ENCODE measurements around the gene OR2Y1.

DNA sequence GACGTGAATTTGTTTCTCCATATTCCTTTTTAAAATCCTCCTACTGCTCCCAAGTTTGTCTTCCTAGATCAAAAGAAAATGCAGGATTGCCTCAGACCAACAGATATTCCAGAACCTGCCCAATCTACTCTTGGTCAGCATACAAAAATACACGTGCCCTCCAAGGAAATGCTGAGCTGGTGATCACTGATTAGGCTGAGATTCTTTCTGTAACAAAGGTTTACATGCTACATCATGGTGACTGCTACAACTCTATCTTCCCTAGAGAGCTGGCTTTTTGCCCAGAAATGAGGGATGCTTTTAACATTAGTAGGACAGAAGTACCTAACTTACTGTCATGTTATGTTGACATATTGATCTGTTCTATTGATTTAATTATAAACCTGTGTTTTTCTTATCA lies 35.5 kb downstream of the OR2Y1 start:
- TF ChIP-seq, protein P1, sequence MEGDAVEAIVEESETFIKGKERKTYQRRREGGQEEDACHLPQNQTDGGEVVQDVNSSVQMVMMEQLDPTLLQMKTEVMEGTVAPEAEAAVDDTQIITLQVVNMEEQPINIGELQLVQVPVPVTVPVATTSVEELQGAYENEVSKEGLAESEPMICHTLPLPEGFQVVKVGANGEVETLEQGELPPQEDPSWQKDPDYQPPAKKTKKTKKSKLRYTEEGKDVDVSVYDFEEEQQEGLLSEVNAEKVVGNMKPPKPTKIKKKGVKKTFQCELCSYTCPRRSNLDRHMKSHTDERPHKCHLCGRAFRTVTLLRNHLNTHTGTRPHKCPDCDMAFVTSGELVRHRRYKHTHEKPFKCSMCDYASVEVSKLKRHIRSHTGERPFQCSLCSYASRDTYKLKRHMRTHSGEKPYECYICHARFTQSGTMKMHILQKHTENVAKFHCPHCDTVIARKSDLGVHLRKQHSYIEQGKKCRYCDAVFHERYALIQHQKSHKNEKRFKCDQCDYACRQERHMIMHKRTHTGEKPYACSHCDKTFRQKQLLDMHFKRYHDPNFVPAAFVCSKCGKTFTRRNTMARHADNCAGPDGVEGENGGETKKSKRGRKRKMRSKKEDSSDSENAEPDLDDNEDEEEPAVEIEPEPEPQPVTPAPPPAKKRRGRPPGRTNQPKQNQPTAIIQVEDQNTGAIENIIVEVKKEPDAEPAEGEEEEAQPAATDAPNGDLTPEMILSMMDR (IDR thresholded peaks at IDR 0.05; ENCODE audit: borderline replicate concordance, extremely low read depth, low read length, poor library complexity, severe bottlenecking), result no peak
- TF ChIP-seq EZH2 (IDR thresholded peaks at IDR 0.05; ENCODE audit: borderline replicate concordance, low read depth, low read length, severe bottlenecking), result no peak
